ENCODE results near the gene LYPLAL1. TPM values are rescaled to one million over a fixed set of nuclear protein-coding genes. Genes with fewer than 3 reads are reported as not detected.
"Not testable (repeated sequence)": the region's sequence is repeated elsewhere in the genome, so short reads cannot be mapped to it uniquely, and the experiment has no call there.

Gene LYPLAL1
- total and polyA plus RNA-seq, 8 donors: 14.8 to 37.9 (median 22.2) TPM

DNA sequence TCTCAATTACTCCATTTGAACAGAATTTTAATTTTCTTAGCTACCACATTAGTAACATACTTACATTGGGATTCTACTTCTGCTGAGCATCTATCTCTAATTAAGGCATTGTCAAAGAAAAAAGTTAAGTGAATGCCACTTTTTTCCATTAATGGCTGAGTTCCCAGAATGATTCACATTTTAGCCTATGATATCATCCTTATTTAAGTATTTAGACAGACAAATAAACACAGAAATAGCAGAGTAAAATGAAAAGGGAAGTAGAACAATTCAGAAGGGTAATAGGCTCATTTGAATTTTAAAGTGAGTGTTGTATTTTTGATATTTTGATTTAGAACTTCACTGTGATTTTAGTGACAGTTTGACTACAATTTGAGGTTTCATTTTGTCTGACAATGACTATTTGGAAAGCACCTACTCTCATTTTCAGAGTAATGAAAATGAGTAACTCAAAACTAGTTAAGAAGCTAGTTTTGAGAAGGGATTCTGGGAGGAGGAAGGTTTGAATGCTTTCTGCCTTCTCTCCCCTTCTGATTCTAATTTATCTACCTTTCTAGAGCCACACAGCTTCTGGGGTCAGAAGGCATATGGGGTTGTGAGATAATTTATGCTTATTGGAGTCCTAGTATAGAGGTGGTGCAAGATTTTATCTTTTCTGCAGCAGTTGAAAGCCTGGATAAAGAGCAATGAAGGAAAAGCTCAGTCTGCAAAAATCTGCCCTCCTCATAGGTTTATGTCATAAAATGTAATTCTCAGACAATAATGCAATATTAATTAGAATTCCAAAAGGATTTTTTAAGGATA is 15.5 kb downstream of the LYPLAL1 start:
- Histone ChIP-seq H3K27ac (peak overlapping the region; percentile 41 to 90 (median 72)), H3K9me3 (no peaks in the 10 kb centered on the region), H3K4me1 (peaks cover 21 to 39% (median 39%) of the 10 kb centered on the region in 3 donors), H3K27me3 (no peaks in the 10 kb centered on the region), H3K36me3 (no peaks in the 10 kb centered on the region), H3K4me3 (peak overlapping the region in 2 of 4 donors; percentile 12 to 13)
- no peak for FAIRE-seq
- DNase-seq: no peak
- TF ChIP-seq, protein P1, sequence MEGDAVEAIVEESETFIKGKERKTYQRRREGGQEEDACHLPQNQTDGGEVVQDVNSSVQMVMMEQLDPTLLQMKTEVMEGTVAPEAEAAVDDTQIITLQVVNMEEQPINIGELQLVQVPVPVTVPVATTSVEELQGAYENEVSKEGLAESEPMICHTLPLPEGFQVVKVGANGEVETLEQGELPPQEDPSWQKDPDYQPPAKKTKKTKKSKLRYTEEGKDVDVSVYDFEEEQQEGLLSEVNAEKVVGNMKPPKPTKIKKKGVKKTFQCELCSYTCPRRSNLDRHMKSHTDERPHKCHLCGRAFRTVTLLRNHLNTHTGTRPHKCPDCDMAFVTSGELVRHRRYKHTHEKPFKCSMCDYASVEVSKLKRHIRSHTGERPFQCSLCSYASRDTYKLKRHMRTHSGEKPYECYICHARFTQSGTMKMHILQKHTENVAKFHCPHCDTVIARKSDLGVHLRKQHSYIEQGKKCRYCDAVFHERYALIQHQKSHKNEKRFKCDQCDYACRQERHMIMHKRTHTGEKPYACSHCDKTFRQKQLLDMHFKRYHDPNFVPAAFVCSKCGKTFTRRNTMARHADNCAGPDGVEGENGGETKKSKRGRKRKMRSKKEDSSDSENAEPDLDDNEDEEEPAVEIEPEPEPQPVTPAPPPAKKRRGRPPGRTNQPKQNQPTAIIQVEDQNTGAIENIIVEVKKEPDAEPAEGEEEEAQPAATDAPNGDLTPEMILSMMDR (IDR thresholded peaks at IDR 0.05): no peak
- ATAC-seq: peak; percentile 78 to 90 (median 84)
- intact Hi-C loops (cut with DNase I): no loop called here

DNA sequence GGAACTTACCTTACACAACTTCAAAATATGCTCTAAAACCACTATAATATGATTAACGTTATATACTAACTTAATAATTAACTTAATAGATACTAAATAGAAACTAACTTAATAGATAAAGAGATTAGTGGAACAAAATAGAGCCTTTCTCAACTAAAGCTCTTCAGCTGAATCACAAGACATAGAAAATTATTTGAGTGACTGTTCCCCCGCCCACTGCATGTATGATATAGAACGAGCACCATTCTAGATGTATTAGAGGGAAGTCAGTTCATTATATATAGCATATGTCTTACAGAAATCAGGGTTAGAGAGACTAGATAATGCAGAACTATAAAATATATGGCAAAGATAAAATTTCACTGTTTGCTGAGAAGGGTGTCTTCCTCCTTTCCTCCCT is 16.3 kb downstream of the LYPLAL1 start:
- H3K36me3 ChIP-seq: no peaks in the 10 kb centered on the region
- 61 to 64% methylated on average over 3 of the region's 3 CpGs for WGBS, 2 donors
- no peaks in the 10 kb centered on the region for H3K9me3 ChIP-seq
- TF ChIP-seq, protein P1 (IDR thresholded peaks at IDR 0.05): no peak
- H3K4me3 ChIP-seq: no peak overlapping the region
- DNase-seq (no peak), ATAC-seq (no peak), FAIRE-seq (no peak)
- H3K4me1 ChIP-seq: peaks cover 21 to 39% (median 39%) of the 10 kb centered on the region in 3 donors
- H3K27me3 ChIP-seq: no peaks in the 10 kb centered on the region
- intact Hi-C loops (cut with DNase I): no loop called here
- peak overlapping the region in 3 of 4 donors; percentile 61 to 90 (median 82) for H3K27ac ChIP-seq

DNA sequence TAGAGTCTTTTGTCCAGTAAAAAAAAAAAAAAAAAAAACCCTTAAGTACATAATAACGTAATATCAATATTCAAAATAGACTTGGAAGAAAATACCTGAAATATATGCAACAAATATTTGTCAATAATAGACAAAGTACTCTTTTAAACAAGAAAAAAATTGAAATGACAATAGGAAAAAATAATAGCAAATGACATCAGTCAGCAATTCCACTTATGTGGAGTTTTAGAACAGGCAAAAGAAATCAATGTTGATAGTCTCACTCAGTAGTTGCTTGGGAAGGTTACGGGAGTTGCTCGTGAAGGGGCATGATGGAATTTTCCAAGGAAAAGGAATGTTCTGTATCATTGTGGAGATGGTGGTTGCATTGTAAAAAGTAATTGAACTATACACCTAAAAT is 16.9 kb downstream of the LYPLAL1 start:
- Histone ChIP-seq H3K27me3 (no peaks in the 10 kb centered on the region), H3K27ac (peak overlapping the region in 2 of 4 donors; percentile 82 to 90), H3K4me3 (no peak overlapping the region), H3K36me3 (no peaks in the 10 kb centered on the region), H3K4me1 (peaks cover 21 to 39% (median 39%) of the 10 kb centered on the region in 3 donors), H3K9me3 (no peaks in the 10 kb centered on the region)
- intact Hi-C loops (cut with DNase I): no loop called here
- ATAC-seq (no peak), DNase-seq (no peak), FAIRE-seq (peak; percentile 43)
- 89 to 92% methylated on average over 3 of the region's 3 CpGs for WGBS, 2 donors
- TF ChIP-seq, protein P1 (IDR thresholded peaks at IDR 0.05): no peak

DNA sequence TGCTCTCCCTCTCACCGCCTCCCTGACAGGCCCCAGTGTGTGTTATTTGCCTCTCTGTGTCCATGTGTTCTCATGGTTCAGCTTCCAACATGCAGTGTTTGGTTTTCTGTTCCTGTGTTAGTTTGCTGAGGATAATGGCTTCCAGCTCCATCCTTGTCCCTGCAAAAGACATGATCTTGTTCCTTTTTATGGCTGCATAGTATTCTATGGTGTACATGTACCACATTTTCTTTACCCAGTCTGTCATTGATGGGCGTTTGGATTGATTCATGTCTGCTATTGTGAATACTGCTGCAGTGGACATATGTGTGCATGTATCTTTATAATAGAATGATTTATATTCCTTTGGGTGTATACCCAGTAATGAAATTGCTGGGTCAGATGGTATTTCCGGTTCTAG is 22.2 kb downstream of the LYPLAL1 start:
- ATAC-seq; H3K36me3 ChIP-seq; H3K4me1 ChIP-seq; H3K9me3 ChIP-seq; H3K27me3 ChIP-seq; intact Hi-C loops (cut with DNase I); H3K27ac ChIP-seq; FAIRE-seq; H3K4me3 ChIP-seq; DNase-seq: not testable (repeated sequence)
- WGBS, 2 donors: 96 to 99% methylated on average over 3 of the region's 3 CpGs

DNA sequence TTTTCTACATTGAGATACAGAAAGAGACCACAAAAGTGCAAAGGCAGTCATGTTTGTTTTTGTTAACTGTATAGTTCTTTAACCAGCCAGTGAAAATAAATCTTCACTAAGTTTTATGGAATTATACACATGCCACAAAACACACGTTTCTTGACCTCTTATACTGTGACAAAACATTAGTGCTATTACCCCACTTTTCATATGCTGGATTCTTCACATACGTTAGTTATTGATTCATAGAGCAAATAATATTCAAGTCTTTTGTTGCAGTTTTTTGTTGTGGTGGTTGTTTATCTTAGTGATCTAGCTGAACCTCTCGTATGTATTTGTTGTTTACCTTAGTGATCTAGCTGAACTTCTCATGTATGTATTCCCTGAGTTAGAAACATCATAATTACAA is 28.0 kb downstream of the LYPLAL1 start:
- DNase-seq (no peak), ATAC-seq (no peak), FAIRE-seq (no peak)
- no peaks in the 10 kb centered on the region for H3K9me3 ChIP-seq
- TF ChIP-seq, protein P1 (IDR thresholded peaks at IDR 0.05): no peak
- intact Hi-C loops (cut with DNase I): no loop called here
- H3K4me3 ChIP-seq: no peak overlapping the region
- H3K36me3 ChIP-seq: no peaks in the 10 kb centered on the region
- no peaks in the 10 kb centered on the region for H3K27me3 ChIP-seq
- no peak overlapping the region for H3K27ac ChIP-seq
- no peaks in the 10 kb centered on the region for H3K4me1 ChIP-seq
- WGBS, 2 donors: 85 to 91% methylated on average over 3 of the region's 3 CpGs

All from pancreas (tissue), 10 donors.